GM19240 (cell line): Measurements from ENCODE around the gene CHRND.

Experiments used
- DNase-seq: peaks from one replicate; pipeline ENCODE4 v3.0.0; 2011; ENCODE audit warnings: low spot score; ENCODE audit not compliant: insufficient read length

Gene CHRND

DNA sequence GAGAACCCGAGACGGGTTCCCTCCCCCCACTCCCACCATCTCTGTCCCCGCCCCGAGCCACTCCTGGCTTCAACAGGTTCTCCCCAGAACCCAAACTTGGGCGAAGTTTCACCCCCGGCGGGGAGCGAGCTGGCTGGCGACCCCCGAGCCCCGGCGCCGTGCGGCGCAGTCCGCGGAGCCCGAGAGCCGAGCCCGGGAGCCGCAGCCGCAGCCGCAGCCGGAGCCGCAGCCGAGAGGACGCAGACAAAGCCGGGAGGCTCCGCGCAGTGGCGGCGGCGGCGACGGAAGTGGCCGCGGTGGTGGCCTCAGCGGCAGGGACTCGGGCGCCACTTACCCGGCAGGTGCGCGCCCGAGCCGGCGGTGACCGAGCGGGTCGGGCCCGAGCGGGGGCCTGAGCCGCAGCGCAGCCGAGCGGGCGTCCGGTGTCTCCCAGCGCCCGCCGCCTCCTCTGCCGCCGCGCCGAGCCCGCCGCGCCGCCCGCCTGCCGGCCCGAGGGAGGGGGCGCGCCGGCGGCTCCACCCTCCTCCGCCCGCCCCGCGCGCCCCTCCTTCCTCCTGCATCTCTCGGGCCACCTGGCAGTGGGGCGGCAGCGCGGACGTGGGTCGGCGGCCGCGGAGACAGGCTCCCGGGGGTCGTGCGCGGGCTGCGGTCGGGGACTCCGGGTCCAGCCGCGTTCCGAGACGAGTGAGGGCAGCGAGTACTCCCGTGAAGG, 38.4 kb upstream of the CHRND start, which contains the start of gene ECEL1:
Gene ECEL1 (minus strand): TSS at position 450 of the 712 bp plus-strand sequence. CDS start 1,181 bp downstream, outside the sequence.
- no peak for DNase-seq

DNA sequence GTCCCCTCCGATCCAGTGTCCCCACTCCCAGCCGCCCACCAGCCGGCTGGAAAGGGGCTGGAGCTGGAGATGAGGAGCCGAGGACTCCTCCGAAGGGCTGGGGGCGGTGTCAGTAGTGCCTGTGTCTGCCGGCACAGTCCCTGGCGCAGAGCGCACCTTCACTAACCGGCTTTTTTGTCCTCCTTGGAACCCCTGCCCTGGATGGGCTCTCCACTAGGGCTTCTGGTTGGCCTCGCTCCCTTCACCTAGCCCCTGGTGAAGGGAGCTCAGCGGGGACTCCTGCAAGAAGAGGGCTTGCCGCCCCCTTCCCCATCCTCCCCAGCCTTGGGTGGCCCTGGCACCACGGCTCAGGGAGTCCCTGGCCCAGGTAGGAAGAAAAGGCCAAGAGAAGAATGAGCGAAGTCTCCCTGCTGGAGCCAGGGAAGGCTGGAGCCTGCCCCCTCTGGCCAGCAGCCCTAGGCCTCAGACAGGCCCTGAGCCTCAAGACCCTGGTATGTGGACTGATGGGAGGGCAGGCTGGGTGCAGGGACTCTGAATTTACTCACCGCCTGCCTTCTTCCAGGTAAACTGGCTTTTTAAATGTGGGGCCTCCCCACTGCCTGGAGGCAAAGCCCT, 37.8 kb upstream of the CHRND start:
- DNase-seq: no peak

DNA sequence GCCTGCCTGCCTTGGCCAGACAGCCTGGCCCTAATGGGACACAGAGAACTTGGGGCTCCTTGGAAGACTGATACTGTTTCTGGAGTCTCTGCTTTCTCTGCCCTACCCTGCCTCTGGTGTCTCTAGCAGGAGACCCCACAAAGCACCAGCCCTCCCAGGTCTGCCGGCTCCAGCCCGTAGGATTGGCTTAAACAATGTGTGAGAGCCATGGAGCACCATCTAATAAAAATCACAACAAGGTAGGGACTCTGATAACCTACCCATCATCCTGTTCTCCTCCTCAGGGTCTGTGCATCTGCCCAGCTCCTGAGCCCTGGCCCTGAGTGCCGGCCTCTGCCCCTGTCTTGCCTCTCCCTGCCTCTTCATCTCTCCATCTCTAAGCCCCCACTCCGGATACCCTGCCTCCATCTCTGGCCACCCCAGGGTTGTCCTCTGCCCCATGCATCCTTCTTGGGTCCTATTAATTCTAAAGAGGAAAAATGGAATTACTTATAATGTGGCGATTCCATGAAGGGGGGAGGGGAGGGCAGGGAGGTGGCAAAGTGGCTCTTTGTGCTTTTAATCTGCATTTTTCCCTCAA, 37.1 kb upstream of the CHRND start:
- no peak for DNase-seq

DNA sequence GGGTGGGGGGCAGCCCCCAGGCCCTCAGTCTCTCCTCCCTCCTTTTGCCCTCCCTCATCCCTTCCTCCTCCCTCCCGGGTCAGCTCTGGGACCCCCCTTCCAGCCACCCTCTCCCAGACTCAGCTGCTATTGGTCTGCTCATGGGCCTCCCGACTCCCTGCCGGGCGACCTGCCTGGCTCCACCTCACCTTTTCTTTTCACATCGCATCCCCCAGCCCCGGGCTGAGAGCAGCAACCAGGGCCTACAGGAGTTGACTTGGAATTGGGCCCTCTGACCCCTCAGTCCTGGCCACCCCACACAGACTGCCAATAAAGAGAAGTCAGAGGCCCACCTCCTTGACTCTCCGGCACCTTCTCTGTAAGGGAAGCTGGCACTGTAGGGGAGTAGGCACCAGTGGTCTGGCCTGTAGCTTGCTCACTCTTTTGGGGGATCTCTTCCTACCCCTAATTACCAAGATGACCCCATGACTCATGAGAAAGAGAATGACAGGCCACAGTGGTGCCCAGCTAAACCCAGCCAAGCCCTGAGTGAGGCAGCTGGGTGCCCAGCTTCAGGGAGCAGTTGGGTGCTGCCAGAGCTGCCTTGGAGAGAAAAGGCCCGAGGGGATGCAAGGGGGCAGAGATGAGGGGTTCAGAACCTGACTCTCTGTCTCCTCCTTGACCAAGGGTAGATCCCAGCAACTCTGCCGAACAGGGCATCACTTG, 36.3 kb upstream of the CHRND start:
- DNase-seq: no peak

DNA sequence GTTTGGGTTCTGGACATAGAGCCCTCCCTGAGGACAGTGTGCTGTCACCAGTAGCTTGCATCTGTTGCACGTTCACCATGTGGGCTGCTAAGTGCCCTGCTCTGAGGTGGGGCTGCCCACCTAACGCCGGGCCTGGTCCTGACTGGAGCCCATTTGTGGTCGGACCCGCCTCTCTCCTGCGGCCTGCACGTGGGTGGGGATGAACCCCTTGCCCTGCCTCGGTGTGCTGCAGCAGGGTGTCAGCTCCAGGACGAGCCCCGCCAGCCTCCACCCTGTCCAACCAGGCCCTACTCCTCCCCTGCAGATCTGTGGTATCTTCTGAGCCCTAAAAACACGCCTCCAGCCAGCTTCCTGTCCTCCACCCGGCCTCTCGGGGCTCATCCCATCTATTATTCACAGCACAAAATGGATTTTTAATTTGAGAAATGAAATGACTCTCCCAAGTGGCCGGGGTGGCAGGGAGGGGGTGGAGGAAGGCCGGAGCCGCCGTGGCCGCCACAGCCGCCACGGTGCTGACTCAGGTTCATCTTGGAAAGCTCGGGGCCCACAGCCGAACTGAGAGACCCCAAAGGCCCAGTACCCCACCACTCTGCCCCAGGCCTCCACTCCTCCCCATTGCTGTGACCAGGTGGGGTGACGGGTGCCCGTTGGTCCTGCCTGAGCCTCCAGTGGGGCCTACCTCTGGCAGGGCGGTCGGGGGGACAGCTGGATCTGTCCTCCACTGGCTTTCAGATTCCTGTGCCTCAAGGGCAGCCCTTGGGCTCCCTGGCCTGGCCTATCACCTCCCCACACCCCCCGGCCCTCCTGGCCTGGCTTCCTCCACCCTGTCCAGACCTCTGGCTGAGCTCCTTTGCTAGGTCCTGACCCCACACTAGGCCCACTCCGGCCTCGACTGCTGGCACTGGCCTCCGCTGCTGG, 35.5 kb upstream of the CHRND start:
- DNase-seq: no peak

DNA sequence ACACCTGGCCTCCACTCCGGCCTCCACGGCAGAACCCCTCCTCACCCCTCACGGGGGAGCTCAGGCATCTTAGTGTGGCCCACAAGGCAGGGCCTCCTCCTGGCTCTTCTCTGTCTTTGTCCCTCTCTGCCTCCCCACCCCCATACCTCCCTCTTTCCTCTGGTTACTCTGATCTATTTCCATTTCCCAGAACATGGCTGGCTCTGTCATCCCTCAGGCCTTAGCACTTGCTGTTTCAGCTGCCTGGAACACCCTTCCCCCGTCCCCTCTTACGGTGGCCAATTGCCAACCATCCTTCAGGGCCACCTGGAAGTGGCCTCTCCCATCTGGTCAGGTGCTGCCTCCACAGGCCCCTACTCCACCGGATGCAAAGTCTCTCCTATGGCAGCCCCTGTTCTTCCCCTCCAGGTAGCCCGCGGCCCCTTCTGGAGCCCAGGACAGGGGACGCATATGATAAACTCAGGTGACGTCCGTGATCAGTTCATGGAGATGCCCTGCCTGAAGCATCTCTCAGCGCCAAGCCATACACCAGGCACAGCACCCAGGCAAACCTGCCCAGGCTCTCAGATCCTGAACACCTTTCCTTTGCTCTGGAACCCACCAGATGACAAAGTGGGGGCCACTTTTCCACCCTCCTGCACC, 34.7 kb upstream of the CHRND start:
- no peak for DNase-seq

DNA sequence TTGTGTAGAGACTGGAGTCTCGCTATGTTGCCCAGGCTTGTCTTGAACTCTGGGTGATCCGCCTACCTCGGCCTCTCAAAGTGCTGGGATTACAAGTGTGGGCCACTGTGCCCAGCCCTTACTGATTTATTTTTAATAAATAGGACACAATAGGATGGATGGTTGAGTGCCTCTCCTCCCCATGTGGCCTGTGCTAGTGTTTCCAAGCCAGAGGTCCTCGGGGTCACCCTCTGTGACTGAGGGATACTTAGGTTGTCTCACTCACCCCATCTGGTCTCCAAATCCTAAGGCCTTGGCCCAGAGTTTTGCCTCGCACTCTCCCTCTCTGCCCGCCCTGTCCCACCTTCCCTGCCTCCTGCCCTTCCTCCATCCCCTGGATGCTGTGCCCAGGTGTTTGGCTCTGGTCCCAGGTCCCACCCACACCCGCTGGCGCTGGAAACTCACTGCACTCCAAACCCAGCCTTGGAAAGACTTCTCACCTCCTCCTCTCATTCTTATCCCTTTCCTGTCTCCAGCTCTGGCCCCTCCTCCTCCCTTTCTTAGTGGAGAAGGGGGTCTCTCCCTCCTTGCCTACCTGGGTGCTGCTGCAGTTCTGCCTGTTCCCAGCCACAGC, 33.6 kb upstream of the CHRND start:
- DNase-seq: no peak

DNA sequence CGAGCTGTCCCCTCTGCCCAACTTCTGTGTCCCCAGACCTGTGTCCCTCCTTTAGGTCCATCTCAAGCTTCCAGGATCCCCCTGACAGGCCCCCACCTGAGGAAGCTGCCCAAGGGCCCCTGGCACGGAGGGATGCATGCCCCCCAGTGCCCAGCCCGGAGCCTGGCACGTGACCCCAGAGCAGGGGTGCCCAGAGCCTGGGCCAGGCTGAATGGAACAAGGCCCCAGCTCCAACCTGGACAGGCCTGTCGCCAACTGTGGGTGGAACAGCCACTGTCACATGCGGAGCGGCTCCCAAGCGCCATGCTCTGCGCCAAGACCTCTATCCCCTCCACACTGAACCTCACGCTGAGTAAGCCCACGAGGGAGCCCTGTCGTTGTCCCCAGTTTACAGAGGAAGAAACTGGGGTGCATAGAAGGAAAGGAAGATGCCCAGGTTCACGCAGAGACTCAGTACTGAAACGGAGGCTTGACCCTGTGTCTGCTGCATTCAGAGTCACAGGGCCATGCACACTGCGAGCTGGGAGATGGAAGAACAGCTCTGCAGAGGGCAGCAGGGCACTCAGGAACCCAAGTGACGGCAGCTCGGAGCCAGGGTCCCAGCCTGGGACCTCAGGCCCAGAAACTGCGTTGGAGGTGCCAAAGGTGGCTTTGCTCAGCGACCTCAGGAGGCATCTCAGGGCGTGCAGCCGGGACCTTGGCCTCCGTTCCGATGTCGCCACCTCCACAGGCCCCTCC, 32.8 kb upstream of the CHRND start:
- no peak for DNase-seq

DNA sequence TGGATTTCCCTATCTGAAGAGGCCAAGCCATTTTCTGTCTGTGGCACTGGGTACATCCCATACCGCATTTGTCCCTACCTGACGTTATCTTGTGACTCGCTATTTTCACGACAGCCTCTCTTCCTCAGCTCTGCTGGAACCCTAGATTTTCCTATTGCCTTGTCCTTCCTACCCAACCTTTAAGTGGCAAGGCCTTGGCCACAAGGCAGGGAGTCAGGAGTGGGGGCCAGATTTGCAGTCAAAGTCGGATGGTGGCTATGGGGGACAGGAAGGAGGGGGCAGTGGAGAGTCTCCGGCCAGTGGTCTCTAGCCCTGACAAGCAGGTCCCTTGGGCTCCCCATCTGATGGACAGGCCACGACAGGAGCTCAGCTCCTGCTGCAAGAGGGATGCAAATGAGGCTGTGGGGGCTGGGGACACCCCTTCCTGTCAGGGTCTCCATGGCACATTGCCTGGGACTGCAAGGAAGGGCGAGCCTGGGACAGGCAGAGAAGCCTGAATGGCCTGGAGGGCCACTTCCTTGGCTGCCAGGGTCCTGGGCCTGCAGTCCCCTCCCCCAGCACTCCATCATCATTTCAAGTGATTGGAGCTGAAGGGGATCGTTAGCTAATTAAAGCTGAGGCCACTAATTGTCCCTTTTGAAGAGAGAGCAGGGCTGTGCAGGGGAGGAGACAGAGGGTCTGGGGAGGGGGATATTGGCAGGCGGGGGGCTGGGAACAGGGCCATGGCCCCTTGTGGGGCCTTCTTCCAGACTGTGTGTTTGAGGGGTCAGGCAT, 32.1 kb upstream of the CHRND start:
- DNase-seq: no peak

DNA sequence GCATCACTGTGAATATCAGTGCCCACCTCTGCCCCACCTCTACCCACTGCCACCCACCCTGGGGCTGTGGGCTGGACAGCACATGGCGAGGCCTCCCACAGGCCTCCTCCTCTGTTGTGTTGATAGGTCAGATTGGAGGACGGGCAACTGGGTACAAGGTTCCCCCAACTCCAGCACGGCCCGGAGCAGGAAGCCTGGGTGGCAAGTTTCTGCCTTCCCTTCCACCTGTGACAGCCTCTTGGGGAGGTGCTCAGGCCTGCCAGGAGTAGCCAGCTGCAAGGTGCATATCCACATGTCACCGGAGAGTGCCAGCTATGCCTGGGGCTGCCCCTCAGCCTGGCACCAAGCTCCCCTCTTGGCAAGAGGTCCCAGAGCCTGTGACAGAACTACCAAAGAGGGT, 31.4 kb upstream of the CHRND start:
- no peak for DNase-seq

DNA sequence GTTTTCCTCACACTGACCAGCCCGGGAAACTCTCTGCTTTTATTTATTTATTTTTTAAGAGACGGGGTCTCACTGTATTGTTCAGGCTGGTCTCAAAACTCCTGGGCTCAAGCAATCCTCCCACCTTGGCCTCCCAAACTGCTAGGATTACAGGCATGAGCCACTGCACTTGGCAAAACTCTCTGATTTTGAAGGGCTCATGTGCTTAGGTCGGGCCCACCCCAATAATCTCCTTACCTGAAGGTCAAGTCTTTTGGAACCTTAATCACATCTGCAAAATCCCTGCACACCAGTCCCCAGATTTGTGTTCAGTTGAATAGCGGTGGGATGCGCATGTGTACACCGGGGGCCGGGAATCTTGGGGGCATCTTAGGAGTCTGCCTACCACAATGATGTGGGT, 30.7 kb upstream of the CHRND start:
- DNase-seq: no peak

DNA sequence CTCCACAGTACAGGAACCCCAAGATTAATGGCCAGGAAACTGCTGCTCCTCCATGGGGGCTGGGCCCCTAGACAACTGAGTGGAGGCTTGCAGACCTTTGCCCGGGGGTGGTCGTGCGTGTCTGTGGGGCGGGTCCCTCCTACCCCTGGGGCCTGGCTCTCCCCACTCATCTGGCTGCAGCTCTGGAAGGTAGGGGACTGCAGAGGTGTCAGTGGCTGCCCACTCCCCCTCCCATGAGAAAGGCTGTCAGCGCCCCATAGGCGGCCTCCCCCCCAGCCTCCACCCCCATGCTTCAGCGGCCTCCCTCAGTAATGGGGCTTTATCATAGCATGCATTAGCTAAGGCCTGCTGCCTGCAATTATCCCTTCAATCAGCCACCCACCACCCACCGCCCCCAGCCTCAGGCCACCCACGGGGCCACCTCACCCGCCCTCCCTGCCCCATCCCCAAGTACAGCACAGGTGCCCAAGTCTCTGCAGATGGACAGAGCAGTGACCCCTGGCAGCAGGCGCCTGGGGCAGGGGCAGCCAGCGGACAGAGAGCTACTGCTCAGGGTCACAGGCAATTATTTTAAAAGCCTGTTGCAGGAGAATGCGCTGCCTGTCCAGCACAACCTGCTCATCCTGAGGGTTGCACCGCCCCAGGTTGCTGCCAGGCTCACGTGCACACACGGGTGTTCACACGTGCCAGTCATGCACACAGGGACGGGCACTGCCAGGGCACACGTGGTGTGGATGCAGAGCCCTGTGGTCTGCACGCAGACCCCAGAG, 29.3 kb upstream of the CHRND start:
- no peak for DNase-seq

DNA sequence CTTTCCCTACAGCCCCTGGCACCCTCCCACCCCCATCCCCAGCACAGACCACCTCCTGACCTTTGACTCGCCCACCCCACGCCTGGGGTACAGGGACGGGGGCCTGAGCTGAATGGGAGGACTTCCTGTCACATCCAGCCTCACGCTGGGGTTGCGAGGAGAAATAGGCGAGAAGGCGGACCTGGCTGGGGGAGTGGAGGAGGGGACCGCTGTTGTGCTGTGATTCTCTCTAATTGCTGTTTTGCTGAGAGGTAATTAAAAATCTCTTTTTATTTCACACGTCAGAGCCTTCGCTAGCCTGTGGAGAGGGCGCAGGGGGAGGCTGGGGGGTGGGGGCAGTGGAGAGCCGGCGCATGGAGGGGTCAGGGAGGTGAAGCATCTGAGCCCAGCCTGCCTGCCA, 28.6 kb upstream of the CHRND start:
- DNase-seq: no peak

DNA sequence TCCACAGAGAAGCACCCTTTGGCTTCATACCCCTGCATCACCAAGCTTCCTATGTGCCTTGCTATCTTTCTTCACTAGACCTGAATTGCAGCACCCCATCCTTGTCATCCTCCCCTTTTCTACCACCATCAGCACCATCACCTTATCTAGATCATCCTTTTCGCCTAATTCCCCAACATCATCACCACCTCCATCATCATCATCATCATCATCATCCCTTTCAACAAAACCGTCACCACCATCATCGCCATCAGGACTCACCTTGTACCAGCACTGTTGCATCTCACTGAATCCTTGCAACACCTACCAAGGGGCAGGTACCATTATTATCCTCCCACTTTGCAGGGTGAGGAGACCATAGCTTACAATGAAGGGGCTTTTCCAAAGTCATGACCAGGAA, 27.5 kb upstream of the CHRND start:
- no peak for DNase-seq

DNA sequence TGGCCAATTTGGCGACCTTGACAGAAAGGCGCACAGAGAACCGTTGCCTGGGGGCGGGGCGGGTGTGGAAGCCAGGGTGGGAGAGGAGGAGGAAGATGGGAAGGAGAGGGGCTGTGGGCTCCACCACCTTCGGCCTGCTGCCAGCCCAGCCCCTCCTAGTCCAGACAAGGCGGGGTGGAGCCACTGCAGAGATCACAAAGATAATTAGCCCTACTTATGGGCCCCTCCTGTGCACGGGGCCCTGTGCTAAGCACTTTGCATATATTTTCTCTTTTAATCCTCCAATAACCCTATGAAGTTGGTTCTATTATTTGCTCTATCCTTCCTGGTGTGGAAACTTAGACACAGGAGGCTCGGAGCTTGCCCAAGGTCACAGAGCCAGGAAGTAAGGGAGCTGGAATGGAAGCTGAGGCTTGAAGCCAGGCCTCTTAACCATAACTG, 24.6 kb upstream of the CHRND start:
- DNase-seq: no peak

DNA sequence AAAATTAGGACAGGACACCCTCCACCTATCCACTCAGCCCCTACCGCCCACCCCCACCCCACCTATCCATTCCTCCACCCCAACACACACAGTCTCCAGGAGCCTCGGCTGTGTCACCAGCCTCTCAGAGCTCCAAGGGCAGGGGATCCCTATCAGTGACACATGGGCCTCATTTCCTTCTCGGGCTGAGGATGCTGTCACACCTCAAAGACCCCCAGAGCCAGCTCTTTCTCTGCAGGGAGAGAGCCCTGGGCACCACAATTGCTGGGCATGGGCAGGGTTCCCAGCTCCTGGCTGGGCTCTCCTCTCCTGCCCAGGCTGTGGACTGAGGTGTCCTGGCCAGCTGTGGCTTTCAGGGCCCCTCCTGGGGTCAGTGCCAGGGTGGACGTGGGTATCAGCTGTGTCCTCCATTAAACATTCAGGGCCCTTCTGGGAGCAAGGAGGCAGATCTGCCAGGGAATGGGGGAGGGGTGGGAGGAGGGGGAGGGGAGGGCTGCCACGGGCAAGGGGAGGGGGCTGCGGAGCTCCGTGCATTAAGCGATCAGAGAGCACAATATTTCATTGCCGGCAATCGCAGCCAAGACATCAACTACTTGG, 24.1 kb upstream of the CHRND start:
- DNase-seq: no peak

DNA sequence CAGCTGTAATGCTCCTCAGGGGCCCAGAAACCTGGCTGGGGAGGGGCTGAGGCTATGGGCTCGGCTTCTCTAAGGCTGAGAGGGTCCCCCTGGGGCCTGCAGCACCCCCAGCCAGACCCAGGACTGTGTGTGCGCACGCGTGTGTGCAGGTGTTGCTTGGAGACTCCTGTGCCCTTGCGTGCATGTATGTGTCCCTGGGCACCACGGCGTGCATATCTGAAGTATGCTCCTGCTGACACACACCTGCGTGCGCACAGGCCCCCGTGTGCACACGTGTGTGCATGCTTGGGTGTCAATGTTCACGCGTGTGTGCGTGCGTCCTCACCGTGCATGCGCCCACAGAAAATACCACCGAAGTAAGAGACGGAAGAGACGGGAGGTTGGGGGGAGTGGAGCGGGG, 23.4 kb upstream of the CHRND start:
- DNase-seq: no peak
